A673 (cell line): ENCODE data around the gene WNT11. TPM values are rescaled to one million over a fixed set of nuclear protein-coding genes. Genes with fewer than 3 reads are reported as not detected.

ENCODE experiments used
- BruUV-seq: library from RNA; stranded (reverse); fragments of 400-500 nt; replicated peaks from 2 replicates; lab custom pipeline; 2021; lab: Mats Ljungman, UMichigan
- CTCF ChIA-PET: fragments of 300-600 bp; sonication (Branson Sonifier 250); formaldehyde crosslinking; loops from one replicate; lab custom pipeline; 2022; ENCODE audit warnings: antibody characterized with exemption; lab: Charles Lee
- POLR2A ChIA-PET: fragments of 300-600 bp; sonication (Branson Sonifier 250); formaldehyde crosslinking; loops from one replicate; lab custom pipeline; 2022; ENCODE audit warnings: antibody characterized with exemption; ENCODE audit not compliant: low non-redundant PET; lab: Charles Lee
- DNase-seq: peaks from one replicate; pipeline ENCODE4 v3.0.0-alpha.2; 2015; ENCODE audit warnings: low spot score
- H3K27ac ChIP-seq: fragments of 200-600 bp; sonication (generic); 2 replicates; pipeline ENCODE4 v1.5.1; 2016; ENCODE audit warnings: mixed run types, low read depth, mild to moderate bottlenecking, mixed read lengths, antibody characterized with exemption, low read length; ENCODE audit not compliant: poor library complexity, severe bottlenecking
- H3K27me3 ChIP-seq: fragments of 200-600 bp; sonication (generic); replicated peaks from 2 replicates; pipeline ENCODE4 v1.6.1; 2017; ENCODE audit warnings: mixed run types, low read depth, mild to moderate bottlenecking, mixed read lengths, antibody characterized with exemption, low read length; ENCODE audit not compliant: insufficient read depth, poor library complexity
- H3K36me3 ChIP-seq: fragments of 200-600 bp; sonication (generic); 2 replicates; pipeline ENCODE4 v1.6.1; 2016; ENCODE audit warnings: mixed run types, mild to moderate bottlenecking, mixed read lengths, antibody characterized with exemption, low read length; ENCODE audit not compliant: insufficient read depth, poor library complexity, severe bottlenecking
- H3K4me1 ChIP-seq: fragments of 200-600 bp; sonication (generic); 2 replicates; pipeline ENCODE4 v1.6.1; 2017; ENCODE audit warnings: mixed run types, mild to moderate bottlenecking, mixed read lengths, antibody characterized with exemption, low read length; ENCODE audit not compliant: insufficient read depth, poor library complexity, severe bottlenecking
- H3K4me3 ChIP-seq: fragments of 200-600 bp; sonication (generic); 2 replicates; pipeline ENCODE4 v1.5.1; 2016; ENCODE audit warnings: low read depth, mixed run types, mild to moderate bottlenecking, mixed read lengths, low read length; ENCODE audit not compliant: poor library complexity, severe bottlenecking
- H3K9me3 ChIP-seq: fragments of 200-600 bp; sonication (generic); 2 replicates; pipeline ENCODE4 v1.6.1; 2016; ENCODE audit warnings: mixed run types, low read depth, mild to moderate bottlenecking, mixed read lengths, antibody characterized with exemption, low read length; ENCODE audit not compliant: poor library complexity, severe bottlenecking
- CTCF ChIP-seq: fragments of 300-800, 200-600 bp; sonication (generic); conservative IDR thresholded peaks from 2 replicates; pipeline ENCODE4 v1.5.1; 2017; ENCODE audit warnings: low read depth, mild to moderate bottlenecking, antibody characterized with exemption, low read length, moderate library complexity, mixed read lengths
- EZH2 ChIP-seq: fragments of 200-600 bp; sonication (generic); IDR thresholded peaks from 2 replicates; pipeline ENCODE4 v1.6.1; 2017; ENCODE audit warnings: borderline replicate concordance, low read depth, mild to moderate bottlenecking, mixed read lengths, antibody characterized with exemption, low read length; ENCODE audit not compliant: poor library complexity, severe bottlenecking
- intact Hi-C: fragments of 100-400 bp; cut with micrococcal nuclease; formaldehyde crosslinking; loops from one replicate; pipeline ENCODE4 v1.10.0; 2022; ENCODE audit not compliant: unreplicated experiment
- total RNA-seq: library from RNA; stranded (reverse); gene quantifications from 2 replicates; pipeline ENCODE4 v1.2.3, GENCODE V29; 2021

The WNT11 gene
- total RNA-seq, 1 experiment from 2014 or later = 1.2 TPM

DNA sequence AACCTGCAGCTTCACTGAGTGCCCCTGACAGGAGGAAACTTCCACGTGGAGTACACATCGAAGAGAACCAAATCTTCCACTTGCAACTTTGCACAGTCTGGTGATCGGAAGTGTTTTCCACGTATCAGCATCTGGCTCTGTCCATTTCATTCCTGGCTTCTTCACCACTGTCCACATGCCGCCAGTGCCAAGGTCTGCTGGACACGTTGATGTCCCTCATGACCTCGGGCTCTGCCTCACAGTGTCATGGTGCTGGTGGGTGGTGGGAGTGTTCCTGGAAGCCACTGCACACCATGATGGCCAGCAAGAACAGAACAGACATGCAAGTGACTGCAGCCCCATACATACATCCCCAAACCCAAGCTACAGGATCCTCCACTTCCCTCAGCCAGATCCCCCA, 48.4 kb downstream of the WNT11 start:
- Histone ChIP-seq H3K27ac (no peak overlapping the region), H3K27me3 (no peaks in the 10 kb centered on the region), H3K36me3 (no peaks in the 10 kb centered on the region), H3K9me3 (no peaks in the 10 kb centered on the region), H3K4me3 (no peak overlapping the region), H3K4me1 (peaks cover 4% of the 10 kb centered on the region)
- BruUV-seq = no TSS peak
- intact Hi-C loops = no loop called here
- POLR2A ChIA-PET = interaction anchor here (0.6 kb wide), 1 partner anchor 551 kb away, joined by 4 read pairs; no protein-coding TSS in a partner anchor
- CTCF ChIA-PET = no interaction called here
- DNase-seq = no peak
- TF ChIP-seq EZH2 (no peak), CTCF (no peak)

GRCh38 chr11:76156971-76157427, 49.3 kb downstream of the WNT11 start:
- Histone ChIP-seq H3K4me1 (peaks cover 4% of the 10 kb centered on the region), H3K9me3 (no peaks in the 10 kb centered on the region), H3K36me3 (no peaks in the 10 kb centered on the region), H3K27ac (no peak overlapping the region), H3K4me3 (no peak overlapping the region), H3K27me3 (no peaks in the 10 kb centered on the region)
- DNase-seq = no peak
- TF ChIP-seq EZH2 = no peak
- no peak for TF ChIP-seq CTCF
- ChIA-PET POLR2A (interaction anchor here (0.6 kb wide), 1 partner anchor 550 kb away, joined by 4 read pairs; no protein-coding TSS in a partner anchor), CTCF (no interaction called here)
- BruUV-seq = no TSS peak
- intact Hi-C loops = loop anchor here (1.0 kb wide), 1 partner anchor 18 kb away; no protein-coding TSS in a partner anchor

DNA sequence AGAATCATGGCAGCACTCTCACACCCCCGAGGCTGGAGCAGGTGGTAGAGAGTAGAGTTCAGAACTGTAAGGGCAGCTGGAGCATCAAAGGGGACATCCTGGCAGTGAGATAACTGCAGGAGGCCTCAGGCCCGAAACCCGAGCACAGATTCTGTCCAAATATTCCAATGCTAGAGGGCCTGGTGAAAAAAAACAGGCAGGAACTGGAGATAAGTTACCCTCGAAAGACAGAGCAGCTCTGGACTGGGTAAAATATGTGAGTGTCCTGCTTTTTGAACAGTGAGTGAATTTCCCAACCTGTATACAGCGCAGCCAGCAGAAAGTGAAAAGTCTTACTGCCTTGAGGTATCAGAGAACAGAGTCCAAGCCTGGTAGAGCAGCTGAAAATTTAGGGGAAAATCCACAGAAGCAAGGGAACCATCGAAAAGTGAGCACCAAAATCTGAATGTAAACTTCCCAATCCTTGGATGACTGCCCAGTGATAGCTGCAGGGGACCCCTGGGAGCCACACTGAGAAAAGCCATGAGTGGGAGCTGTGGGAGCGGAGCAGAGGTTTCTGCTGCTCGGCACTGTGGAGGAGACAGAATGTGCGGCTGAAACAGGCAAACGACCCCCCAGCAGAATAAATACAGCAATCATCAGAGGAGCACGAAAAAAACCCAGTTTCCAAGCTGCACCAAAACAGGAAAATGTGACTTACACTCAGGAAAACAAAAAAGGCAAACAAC, 50.6 kb downstream of the WNT11 start:
- H3K9me3 ChIP-seq = no peaks in the 10 kb centered on the region
- no peaks in the 10 kb centered on the region for H3K36me3 ChIP-seq
- CTCF ChIA-PET = no interaction called here
- POLR2A ChIA-PET = no interaction called here
- no peaks in the 10 kb centered on the region for H3K27me3 ChIP-seq
- H3K27ac ChIP-seq = no peak overlapping the region
- H3K4me3 ChIP-seq = no peak overlapping the region
- intact Hi-C loops = loop anchor here (1.0 kb wide), 1 partner anchor 20 kb away; no protein-coding TSS in a partner anchor
- BruUV-seq = no TSS peak
- H3K4me1 ChIP-seq = no peaks in the 10 kb centered on the region
- DNase-seq = no peak
- no peak for TF ChIP-seq CTCF
- TF ChIP-seq EZH2 = no peak
